GM19468 (cell line): ENCODE data around the gene OPTN.
"Not testable (repeated sequence)": the region's sequence is repeated elsewhere in the genome, so short reads cannot be mapped to it uniquely, and the experiment has no call there.

ENCODE experiments used
- ATAC-seq: cut with Tn5 transposase; IDR thresholded peaks from one replicate; pipeline ENCODE4 v1.9.1; 2021; ENCODE audit warnings: mild to moderate bottlenecking, moderate library complexity, moderate number of reproducible peaks; ENCODE audit not compliant: unreplicated experiment; ENCODE audit errors: extremely low read depth

Gene OPTN

DNA sequence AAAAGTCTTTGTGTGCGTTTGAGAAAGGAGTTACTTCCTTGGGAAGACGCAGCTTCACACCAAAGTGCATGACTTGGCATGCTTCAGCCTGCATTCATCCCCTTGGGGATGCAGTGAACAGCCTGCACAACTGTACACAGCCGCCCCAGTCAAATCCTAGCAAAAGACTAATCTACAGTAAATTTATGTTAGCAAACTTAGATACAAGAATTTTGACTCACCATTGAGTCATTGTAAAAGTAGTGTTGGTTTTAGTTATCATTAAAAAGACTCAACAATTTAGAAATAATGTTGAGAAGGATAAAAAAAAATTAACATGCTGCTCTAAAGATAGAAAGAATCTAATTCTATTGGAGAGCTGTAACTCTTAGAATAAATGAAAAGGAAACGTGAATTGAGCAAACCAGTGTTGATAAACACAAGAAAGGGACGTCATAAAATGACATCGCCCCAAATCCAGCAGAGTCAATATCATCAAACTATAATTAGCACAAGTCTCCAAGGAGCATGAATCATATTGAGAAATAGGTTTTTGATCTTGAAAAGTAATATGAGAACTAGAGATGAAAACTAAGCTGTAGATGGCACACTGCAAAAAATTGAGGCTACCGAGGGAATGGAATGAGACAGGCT lies 11.9 kb upstream of the OPTN start:
- ATAC-seq = no peak

DNA sequence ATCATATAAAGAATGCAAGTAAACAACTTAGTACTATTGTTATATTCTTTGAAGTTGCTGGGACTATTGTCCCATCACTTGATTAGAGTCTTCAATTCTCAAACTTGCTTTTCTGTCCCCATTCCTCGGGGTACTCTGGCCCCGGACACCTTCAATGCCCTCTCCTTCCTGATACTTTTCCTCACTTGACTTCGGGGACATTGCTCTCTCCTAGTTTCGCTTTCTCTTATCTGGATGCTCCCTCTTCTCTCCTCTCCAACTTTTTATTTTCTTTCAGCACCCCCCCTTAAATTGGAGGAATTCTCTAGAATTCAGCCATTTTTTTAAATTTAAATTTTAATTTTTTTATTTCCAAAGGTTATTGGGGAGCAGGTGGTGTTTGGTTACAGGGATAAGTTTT lies 10.6 kb upstream of the OPTN start:
- ATAC-seq = no peak

DNA sequence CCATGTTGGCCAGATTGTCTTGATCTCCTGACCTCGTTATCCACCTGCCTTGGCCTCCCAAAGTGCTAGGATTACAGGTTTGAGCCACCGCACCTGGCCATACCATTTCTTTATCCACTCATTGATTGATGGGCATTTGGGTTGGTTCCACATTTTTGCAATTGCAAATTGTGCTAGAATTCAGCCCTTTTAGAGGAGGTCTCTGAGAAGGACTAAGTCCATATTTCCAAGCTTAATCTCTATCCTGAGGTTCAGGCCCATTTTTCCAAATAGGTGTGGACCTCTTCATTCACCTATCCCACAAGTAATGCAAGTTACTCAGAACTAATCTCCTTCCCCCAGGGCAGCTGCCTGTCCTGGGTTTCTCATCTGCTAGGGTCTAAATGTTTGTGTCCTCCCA lies 9.7 kb upstream of the OPTN start:
- no peak for ATAC-seq

DNA sequence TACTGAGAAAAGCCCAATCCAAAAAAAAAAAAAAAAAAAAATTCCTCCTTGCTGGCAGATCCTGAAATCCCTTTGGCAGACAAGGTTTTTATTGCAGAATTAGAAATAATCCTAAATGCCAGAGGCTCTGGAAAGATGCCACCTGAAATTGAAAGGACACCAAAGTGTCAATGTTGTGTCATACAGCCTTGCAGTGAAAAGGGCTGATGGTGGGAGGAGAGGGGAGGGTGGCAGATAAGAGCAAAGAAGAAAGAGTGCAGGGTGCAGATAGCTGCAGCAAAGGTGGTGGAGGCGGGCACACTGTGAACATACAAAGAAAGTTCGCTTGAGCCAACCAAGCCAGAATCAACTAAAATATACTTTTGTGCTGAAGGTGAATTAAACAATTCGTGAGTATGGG lies 8.2 kb upstream of the OPTN start:
- ATAC-seq = no peak

DNA sequence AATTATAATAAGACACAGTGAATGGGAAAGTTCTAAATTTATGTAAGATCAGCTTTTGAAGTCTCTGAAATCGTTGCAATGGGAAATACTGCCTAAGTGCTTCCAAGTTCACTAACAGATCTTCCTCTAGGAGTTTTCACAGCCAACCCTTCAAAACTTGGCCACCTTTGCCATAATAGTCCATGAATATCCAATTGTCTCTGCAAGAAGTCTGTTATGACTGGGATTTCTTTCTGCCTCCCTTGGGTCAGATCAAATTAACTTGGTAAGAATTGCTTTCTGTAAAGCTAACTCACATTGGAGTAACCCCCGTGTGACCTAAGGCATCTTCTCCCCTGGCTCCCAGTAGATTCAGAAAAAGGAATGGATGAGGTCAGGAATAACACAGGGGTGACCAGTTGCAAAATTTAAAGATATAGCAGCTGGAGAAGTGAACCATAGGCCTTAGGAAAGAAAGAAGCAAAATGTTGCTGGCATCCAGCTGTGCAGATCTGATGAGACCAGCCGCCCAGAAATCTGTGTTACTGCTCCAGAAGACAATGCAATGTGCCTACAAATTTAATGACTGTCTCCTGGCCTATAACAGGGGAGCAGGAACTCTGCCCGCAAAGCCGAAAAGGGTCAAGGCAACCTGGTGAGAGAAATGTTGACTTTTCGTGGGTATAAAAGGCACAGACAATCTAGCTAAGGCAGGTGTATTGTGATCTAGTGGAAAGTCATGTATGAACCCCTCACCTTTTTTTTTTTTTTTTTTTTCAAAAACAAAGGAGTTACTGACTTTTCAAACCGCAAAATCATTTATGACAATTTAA lies 7.5 kb upstream of the OPTN start:
- no peak for ATAC-seq

DNA sequence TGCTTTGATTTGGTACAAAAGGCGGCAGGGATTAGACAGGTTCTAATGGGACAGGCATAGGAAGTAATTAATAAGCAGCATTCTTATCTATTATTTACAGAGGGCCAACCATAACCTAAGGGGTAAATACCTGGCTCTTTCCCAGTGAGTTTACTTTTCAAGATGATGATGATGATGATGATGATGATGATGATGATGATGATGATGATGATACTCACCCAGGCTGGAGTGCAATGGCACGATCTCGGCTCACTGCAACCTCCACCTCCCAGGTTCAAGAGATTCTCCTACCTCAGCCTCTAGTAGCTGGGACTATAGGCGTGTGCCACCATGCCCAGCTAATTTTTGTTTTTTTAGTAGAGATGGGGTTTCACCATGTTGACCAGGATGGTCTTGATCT lies 5.9 kb upstream of the OPTN start:
- ATAC-seq = not testable (repeated sequence)

DNA sequence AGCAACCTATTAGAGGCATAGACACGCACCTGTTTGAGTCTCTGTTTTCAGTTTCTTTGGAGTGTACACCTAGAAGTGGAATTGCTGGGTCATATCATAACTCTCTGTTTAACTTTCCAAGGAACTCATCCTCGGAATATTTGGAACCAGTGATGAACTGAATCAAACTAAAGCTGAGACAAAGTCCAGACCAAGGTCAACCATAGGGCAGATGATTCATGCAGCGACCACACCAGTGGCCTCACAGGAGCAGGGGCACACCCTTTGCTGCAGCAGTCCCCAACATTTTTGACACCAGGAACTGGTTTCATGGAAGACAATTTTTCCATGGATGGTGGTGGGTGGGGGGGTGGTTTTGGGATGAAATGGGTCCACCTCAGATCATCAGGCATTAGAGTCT lies 4.9 kb upstream of the OPTN start:
- no peak for ATAC-seq

DNA sequence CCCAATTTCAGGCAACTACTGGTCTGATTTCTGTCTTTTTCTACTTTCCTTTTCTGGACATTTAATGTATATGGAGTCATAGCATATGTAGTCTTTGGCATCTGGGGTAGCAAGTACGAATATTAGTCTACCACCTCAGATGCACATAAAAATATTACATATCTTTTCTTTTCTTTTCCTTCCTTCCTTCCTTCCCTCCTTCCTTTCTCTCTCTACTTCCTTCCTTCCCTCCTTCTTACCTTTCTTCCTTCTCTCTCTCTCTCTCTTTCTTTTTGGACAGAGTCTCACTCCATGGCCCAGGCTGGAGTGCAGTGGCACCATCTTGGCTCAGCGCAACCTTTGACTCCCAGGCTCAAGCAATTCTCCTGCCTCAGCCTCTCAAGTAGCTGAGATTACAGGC lies 4.0 kb upstream of the OPTN start:
- ATAC-seq = no peak

DNA sequence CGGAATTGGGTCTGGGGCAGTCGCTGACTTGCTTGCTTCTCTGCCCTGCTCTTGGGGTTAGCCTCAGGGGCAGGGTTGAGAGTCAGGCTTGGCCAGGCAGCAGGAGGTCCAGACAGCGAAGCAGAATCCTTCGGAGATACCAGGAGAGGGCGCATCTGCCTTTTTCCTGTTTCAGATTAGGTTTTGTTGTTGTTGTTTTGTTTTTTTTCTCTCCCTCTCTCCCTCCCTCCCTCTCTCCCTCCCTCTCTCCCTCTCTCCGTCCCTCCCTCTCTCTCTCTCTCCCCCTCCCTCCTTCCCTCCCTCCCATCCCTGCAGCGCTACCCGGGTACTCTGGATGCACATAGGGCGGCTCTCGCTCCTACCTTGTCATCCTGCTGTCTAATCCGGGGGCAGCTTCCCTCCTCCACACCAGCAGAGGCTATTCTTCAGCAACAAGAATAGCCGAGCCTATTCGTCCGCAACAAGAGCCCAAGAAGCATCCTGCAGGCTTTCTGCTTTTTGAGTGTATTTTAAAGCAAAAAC lies 758 bp upstream of the OPTN start:
- ATAC-seq = peak; percentile 4

DNA sequence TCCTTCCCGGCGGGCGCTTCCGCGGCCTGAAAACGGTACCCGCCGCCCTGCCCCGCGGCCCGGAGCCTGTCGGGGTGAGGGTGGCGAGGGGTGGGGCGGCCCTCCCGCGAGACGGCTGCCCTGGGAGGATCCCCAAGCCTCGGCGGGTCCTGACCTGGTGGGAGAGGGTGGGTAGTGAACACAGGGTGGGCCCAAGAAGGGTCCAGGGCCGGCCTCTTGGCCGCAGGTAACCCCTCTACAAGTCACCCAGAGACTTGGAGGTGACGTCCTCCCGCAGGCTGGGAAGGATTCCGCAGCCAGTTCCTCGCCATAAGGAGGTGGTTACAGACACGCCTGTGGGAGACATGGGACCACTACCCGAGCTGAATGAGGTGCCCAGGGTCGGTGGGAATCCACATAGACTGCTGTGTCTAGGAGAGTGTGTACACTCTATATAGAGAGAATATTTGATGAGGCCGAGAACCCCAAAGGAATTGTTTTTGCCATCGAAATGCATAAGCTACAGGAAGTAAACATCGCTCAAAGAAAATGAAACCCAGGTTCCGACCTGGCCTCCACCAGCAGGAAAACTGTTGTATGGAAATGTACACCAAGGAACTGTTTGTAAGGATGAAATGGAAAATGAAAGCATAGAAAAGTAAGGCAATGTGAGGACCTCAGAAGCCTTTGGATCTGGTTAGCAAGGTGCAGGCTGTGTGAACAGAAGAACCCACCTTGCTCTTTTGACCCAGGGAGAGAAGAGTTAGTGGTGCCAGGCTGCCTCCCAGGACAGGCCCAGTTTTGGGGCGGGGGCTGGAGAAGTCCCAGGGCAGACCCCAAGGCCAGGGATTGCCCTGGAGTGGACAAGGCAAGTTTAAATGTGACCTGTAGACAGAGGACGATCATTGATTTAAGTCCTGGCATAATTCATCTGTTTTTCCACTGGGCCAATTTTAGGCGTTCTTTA lies 659 bp downstream of the OPTN start:
- ATAC-seq = no peak

DNA sequence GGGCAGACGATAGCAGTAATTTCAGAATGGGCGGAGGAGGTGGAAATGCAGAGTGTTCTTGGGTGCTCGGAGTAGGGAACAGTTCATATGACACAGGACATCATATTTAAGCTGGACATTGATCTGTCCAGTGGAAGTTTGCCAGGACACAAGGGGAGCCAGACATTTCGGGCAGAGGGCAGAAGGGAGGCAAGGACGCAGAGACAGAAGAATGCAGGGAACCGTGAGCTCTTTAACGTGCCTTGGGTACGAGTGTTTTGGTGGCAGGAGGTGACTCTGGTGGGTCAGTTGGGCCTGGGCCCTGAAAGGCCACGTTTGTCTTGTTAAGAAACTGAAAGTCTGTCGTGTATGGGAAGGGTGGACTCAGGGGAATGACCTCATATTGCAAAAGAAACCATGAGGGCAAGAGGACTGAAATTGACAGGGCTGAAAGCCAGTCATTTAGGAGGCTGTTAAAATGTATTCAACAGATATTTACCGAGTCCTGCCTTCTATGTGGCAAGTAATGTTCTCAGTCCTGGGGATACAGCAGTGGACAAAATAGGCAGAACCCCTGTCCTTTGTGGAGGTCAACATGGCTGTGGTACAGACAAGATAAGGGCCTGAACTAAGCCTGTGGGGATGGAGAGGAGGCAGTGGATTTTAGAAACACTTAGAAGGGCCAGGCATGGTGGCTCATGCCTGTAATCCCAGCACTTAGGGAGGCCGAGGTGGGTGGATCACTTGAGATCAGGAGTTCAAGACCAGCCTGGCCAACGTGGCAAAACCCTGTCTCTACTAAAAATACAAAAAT lies 2.2 kb downstream of the OPTN start:
- ATAC-seq = no peak

DNA sequence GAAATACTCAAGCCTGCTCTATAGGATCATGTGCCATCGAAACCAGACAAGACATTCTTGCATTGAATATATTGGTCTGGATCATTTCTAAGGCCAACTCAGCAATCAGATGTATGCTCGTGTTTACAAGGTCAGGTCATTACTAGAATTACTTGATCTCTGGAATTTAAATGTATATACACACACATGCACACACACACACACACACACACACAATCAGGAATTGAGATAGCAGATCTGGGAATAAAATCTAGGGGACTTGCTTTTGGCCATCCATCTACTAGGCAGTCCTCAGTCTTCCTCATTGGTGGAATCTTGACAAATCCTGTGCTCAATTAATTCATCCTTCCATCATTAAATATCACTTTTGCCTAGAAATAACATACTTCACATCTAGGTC lies 3.6 kb downstream of the OPTN start:
- ATAC-seq = no peak

DNA sequence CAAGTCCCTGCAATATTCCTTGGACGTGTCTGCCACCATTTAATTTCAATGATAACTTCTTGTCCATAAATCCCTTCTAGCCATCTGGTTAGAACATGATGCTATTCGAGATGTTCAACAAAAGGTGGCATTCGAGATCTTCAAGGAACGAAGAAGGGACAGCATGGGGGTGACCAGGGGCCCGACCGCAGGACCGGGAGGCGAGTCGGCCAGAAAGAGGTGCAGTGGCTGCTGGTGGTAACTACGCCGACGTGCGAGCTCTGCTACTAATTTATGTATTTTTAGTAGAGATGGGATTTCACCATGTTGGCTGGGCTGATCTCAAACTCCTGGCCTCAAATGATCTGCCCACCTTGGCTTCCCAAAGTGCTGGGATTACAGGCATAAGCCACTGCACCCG lies 4.7 kb downstream of the OPTN start:
- ATAC-seq = no peak

DNA sequence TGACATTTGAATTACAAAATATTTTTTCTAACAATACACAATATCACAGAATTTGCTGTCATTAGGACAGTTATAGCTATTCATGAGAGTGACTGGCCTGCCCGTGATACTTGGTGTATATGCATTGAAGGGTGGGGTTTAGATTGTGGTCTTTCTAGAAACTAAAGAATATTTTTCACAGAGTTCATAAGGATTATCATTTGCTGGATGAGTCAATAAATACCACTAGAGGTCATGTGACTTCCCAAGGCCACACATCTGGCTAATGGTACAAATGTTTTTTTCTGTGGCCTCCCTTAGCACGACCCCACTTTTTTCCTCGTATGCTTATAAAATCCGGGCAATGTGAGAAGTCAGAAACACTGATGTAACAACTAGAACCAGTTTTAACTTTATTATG lies 5.2 kb downstream of the OPTN start:
- no peak for ATAC-seq

DNA sequence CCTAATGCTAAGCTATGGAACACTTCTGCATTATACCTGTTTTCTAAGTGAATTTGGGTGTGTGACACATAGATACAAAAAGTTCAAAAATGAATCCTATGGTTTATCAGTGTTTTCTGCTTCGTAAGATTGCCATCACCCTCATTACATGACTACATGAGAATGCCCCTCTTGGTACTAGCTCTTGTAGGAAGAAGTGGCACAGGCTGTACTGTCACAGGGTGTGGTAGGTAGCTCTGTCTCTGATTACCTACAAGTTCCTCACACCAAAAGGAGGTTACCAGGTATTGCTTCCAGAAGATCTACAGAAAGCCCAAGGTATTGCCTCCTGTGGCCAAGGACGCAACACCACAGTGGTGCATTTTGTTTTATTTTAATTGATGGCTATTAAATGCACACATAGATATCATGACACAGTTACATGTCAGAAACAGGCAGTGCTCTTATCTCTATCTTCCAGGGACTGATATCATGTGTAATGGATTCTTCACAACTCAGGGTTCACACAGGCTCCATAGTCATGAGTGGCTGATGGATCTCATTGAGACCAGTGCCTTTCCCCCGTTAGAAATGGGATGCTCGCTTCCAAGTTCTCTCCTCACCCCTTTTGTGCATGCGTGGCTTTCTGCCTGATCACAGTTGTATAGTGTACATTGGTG lies 6.6 kb downstream of the OPTN start:
- ATAC-seq = no peak

DNA sequence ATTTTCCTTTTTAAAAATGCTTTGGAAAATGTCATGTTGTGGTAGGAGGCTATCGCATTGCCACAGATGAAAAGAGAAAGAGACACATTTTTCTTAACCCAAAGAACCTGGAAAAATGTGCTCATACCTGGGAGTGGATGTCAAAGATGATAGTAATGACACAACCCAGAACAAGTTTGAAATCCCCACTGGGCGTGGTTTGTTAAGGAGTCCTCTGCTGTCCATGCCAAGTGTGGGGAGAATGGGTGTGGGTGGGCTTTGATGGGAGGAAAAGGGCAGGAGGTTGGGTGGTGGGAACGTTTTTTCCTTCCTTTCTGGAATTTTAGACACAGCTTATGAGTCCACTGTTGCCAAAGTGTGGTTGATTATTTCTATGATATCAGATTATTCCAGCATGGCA lies 10.9 kb downstream of the OPTN start:
- no peak for ATAC-seq

DNA sequence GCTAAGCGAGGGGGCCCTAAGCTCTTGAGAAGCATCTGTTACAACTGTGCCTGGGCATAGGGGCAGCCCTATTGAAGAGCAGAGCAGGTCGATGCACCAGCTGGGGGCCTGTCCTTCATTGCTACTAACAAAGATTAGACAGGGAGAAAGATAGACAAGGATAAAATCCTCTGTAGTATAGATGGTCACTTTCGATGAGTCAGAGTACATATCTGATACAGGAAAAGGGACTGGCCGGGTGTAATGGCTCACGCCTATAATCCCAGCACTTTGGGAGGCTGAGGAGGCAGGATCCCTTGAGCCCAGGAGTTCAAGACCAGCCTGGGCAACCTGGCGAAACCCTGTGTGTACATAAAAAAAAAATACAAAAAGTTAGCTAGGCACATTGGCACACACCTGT lies 13.6 kb downstream of the OPTN start:
- no peak for ATAC-seq

DNA sequence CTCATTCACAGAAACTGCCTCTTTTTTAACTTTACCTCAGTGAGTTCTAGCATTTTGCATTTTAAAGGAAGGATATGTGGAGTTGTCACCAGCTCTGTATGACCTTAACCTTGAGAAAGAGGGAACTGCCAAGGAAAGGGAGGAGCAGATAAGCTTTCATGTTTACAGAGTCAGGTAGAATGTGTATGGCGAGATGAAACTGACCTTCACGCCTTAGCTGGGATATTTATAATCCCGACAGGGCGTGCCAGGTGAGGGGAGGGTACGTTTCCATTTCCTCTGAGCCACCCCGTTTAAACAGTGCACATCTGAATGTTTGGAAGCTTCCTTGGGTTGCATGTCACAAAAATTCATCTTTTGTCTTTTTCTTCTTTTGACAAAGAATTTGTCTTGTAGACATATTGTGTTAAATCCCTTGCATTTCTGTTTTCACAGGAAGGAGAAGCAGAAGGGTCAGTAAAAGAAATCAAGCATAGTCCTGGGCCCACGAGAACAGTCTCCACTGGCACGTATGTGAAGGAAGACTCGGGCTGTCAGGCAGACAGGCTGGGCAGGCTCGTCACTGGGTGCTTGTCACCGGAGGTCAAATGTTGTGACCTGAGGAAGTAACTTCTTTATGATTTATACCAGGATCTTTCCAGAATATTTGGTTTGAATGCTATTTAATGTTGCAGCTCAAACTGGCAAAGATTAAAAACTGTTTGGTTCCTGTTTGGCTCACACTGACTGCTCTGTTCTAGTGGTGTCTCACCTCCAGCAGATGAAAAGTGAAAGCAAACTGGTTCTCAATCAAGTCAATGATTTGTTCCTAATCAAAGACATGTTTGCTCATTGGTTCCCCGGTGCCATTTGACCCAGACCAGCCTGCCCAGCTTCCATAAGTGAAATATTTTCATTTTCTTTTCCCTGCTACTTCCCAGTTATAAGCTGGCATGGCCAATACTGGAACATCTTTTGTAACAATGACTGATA lies 16.2 kb downstream of the OPTN start:
- no peak for ATAC-seq
